ENCODE results near the gene ZNF540. TPM values are rescaled to one million over a fixed set of nuclear protein-coding genes. Genes with fewer than 3 reads are reported as not detected.

The ZNF540 gene
- total RNA-seq: 1 to 10 TPM in 1 of 2 donors, under 1 TPM in 1; 0.49 to 1.2 TPM

DNA sequence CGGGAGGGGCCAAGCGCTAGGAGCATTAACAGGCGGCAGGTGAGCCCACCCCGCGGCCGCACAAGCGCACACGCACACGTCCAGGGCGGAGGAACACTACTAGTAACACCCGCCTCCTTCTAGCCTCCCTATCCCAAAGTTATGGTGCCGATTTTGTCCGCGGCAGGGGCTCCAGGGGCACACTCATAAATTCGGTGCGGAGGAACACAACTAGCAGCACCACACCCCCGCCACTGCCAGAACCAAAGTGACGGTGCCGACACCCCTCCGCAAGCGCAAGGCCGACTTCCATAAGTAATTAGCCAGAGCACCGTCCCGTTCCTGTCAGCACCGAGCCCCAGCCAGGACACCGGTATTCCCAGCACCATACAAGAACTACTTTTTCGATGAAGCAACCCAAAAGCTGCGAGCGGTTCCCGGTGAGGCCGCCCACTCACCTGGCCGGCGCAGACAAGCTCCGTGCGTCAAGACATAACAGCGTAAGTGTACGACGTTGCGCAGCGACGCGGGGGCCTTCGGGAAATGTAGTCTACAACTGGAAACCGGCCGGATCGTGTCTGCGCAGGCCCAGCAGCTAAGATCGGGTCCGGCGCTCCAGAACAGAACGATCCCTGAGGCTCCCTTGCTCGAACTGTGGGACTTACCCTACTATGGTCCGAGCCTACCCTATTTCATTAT, at the start of gene ZNF540, which contains the start of gene ZNF571:
Gene ZNF540 (plus strand): TSS at position 573 of the 678 bp plus-strand sequence. CDS start 3,572 bp downstream, outside the sequence.
Gene ZNF571 (minus strand): TSS at position 489 of the 678 bp plus-strand sequence. CDS start 8,116 bp downstream, outside the sequence.
- H3K4me3 ChIP-seq: peak within 1 kb of the TSS; percentile 78

DNA sequence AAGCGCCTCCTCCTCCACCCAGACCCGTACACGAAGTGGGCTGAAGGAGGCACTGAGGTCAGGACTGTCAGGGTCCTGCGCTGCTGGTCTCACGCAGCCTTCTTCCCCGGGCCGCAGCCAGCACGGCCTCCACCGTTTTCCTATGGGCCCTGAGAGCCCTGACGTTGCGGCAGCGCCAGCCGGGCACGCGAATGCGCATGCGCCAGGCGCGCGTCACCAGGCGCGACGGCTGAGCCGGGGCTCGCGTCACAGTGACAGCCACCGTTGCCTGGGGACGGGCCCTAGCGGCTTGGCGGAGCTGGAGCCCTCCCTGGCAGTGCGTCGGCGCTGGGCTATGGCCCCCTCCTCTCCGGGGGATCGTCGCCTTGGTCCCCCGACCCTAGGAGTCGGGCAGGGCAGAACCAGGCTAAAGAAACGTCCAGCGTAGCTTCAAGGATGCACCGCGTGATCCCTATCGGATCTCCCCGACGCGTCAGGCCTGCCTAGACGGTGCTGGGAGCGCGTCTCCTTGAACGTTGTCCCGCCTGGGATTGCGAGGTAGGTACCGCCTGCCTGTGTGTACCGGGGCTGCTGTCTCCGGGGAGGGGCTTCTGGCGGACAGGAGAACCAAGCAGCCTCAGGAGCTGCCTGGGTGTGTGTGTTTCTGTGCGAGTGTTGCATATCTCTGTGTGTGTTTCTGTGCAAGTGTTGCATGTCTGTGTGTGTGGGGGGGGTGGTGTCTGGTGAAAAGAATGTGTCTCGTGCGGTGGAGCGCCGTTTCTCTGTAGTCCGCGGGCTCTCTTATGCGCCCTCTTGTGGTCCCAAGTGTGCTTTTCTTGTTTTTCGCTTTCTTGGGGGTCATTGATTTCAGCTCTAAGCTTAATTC, 43.3 kb upstream of the ZNF540 start:
- Histone ChIP-seq H3K4me3 (peak overlapping the region; percentile 52), H3K27ac (no peak overlapping the region), H3K9ac (ENCODE audit: low read depth in 2 of 2, low read length in 2 of 2) (no peak overlapping the region), H3K4me1 (no peaks in the 10 kb centered on the region), H3K27me3 (no peaks in the 10 kb centered on the region), H3K36me3 (no peaks in the 10 kb centered on the region), H3K9me3 (no peaks in the 10 kb centered on the region)
- DNase-seq: peak; percentile 66
- intact Hi-C loops (cut with DNase I): no loop called here
- TF ChIP-seq, protein P1, sequence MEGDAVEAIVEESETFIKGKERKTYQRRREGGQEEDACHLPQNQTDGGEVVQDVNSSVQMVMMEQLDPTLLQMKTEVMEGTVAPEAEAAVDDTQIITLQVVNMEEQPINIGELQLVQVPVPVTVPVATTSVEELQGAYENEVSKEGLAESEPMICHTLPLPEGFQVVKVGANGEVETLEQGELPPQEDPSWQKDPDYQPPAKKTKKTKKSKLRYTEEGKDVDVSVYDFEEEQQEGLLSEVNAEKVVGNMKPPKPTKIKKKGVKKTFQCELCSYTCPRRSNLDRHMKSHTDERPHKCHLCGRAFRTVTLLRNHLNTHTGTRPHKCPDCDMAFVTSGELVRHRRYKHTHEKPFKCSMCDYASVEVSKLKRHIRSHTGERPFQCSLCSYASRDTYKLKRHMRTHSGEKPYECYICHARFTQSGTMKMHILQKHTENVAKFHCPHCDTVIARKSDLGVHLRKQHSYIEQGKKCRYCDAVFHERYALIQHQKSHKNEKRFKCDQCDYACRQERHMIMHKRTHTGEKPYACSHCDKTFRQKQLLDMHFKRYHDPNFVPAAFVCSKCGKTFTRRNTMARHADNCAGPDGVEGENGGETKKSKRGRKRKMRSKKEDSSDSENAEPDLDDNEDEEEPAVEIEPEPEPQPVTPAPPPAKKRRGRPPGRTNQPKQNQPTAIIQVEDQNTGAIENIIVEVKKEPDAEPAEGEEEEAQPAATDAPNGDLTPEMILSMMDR (IDR thresholded peaks at IDR 0.05): no peak

More for the DNA sequence above, at the start of gene ZNF540, which contains the start of gene ZNF571:
- Histone ChIP-seq H3K9ac (ENCODE audit: low read depth in 2 of 2, low read length in 2 of 2) (peak within 1 kb of the TSS; percentile 81 to 82), H3K4me1 (peaks cover 10% of the 10 kb centered on the region), H3K9me3 (no peaks in the 10 kb centered on the region), H3K36me3 (no peaks in the 10 kb centered on the region), H3K27me3 (no peaks in the 10 kb centered on the region), H3K27ac (peak within 1 kb of the TSS; percentile 73)
- intact Hi-C loops (cut with DNase I): loop anchor here (10.0 kb wide), 1 partner anchor 60 kb away; the partner anchor contains the start of gene ZFP30
- TF ChIP-seq, protein P1 (IDR thresholded peaks at IDR 0.05): no peak
- DNase-seq: peak; percentile 96

DNA sequence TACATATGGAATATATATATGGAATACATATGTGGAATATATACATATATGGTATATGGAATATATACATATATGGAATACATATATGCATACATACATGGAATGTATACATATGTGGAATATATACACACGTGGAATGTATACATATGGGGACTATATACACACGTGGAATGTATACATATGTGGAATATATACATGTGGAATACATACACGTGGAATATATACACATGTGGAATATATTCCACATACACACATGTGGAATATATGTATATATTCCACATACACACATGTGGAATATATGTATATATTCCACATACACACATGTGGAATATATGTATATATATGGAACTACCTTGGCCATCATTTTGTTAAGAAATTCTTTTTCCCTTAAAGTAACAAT, 31.2 kb upstream of the ZNF540 start:
- intact Hi-C loops (cut with DNase I): no loop called here
- peaks cover 14% of the 10 kb centered on the region for H3K9me3 ChIP-seq
- no peak for DNase-seq
- no peaks in the 10 kb centered on the region for H3K27me3 ChIP-seq
- H3K36me3 ChIP-seq: no peaks in the 10 kb centered on the region
- no peak overlapping the region for H3K9ac ChIP-seq (ENCODE audit: low read depth in 2 of 2, low read length in 2 of 2)
- no peaks in the 10 kb centered on the region for H3K4me1 ChIP-seq
- H3K27ac ChIP-seq: no peak overlapping the region
- TF ChIP-seq, protein P1 (IDR thresholded peaks at IDR 0.05): no peak
- no peak overlapping the region for H3K4me3 ChIP-seq

DNA sequence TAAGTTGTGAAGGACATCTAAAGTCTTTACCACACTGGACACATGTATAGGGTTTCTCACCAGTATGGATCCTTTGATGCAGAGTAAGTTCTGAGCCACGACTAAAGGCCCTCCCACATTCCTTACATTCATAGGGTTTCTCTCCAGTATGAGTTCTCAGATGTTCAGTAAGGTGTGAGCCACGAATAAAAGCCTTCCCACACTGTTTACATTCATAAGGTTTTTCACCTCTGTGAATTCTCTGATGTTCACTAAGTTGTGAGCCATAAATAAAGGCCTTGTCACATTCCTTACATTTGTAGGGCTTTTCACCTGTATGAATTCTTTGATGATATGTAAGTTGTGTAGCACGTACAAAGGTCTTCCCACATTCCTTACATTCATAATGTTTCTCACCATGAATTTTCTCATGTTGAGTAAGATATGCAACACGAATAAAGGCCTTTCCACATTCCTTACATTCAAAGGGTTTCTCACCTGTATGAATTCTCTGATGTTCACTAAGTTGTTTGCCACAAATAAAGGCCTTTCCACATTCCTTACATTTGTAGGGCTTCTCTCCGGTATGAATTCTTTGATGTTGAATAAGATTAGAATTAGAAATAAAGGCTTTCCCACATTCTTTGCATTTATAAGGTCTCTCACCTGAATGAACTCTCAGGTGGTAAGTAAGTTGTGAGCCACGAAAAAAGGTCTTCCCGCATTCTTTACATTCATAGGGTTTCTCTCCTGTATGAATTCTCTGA, 29.9 kb upstream of the ZNF540 start:
- intact Hi-C loops (cut with DNase I): no loop called here
- TF ChIP-seq, protein P1 (IDR thresholded peaks at IDR 0.05): no peak
- no peak for DNase-seq
- H3K36me3 ChIP-seq: no peaks in the 10 kb centered on the region
- H3K9me3 ChIP-seq: peaks cover 14% of the 10 kb centered on the region
- H3K4me3 ChIP-seq: no peak overlapping the region
- H3K27me3 ChIP-seq: no peaks in the 10 kb centered on the region
- H3K4me1 ChIP-seq: no peaks in the 10 kb centered on the region
- H3K9ac ChIP-seq (ENCODE audit: low read depth in 2 of 2, low read length in 2 of 2): no peak overlapping the region
- no peak overlapping the region for H3K27ac ChIP-seq

DNA sequence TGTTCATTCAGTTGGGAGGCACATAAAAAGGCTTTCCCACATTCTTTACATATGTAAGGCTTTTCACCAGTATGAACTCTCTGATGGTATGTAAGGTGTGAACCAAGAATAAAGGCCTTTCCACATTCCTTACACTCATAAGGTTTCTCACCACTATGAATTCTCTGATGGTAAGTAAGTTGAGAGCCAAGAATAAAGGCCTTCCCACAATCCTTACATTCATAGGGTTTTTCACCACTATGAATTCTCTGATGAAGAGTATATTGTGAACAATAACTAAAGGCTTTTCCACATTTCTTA, 29.4 kb upstream of the ZNF540 start:
- TF ChIP-seq, protein P1 (IDR thresholded peaks at IDR 0.05): no peak
- Histone ChIP-seq H3K36me3 (no peaks in the 10 kb centered on the region), H3K9me3 (peaks cover 14% of the 10 kb centered on the region), H3K9ac (ENCODE audit: low read depth in 2 of 2, low read length in 2 of 2) (no peak overlapping the region), H3K4me3 (no peak overlapping the region), H3K27me3 (no peaks in the 10 kb centered on the region), H3K4me1 (no peaks in the 10 kb centered on the region), H3K27ac (no peak overlapping the region)
- no peak for DNase-seq
- intact Hi-C loops (cut with DNase I): no loop called here

Data from colonic mucosa (tissue), 4 donors.